GM12878 (cell line): Measurements from ENCODE around the gene RO60. TPM values are rescaled to one million over a fixed set of nuclear protein-coding genes. Genes with fewer than 3 reads are reported as not detected.

Experiments used
- ATAC-seq: fragments of 200-7000 bp; cut with Tn5 transposase; 3 replicates; pipeline ENCODE4 v1.9.1; 2020; ENCODE audit warnings: mild to moderate bottlenecking, moderate library complexity
- Bru-seq: library from RNA; stranded (reverse); fragments of 400-500 nt; gene quantifications from one replicate; lab custom pipeline; 2021; lab: Mats Ljungman, UMichigan
- BruChase-seq, 2 experiments: library from RNA; stranded (reverse); fragments of 400-500 nt; gene quantifications; one replicate each; lab custom pipeline; 2021; lab: Mats Ljungman, UMichigan
- BruUV-seq: library from RNA; stranded (reverse); fragments of 400-500 nt; replicated peaks from 2 replicates; lab custom pipeline; 2021; lab: Mats Ljungman, UMichigan
- CTCF ChIA-PET: fragments of 300-600 bp; sonication (Branson Sonifier 250); formaldehyde crosslinking; extraction: SDS; loops from one replicate; lab custom pipeline; 2021; ENCODE audit warnings: inconsistent platforms; lab: Yijun Ruan, JAX
- POLR2A ChIA-PET: fragments of 350-600 bp; formaldehyde crosslinking; extraction: SDS; loops from one replicate; lab custom pipeline; 2021; ENCODE audit warnings: inconsistent platforms; lab: Charles Lee
- RAD21 ChIA-PET: fragments of 300-600 bp; sonication (Branson Sonifier 250); formaldehyde crosslinking; loops from one replicate; lab custom pipeline; 2023; ENCODE audit warnings: antibody characterized with exemption; ENCODE audit not compliant: unreplicated experiment; lab: Charles Lee
- SMC1A ChIA-PET: fragments of 300-600 bp; sonication (Branson Sonifier 250); formaldehyde crosslinking; loops from one replicate; lab custom pipeline; 2023; ENCODE audit not compliant: unreplicated experiment, uncharacterized antibody; lab: Charles Lee
- DNase-seq: peaks from one replicate; pipeline ENCODE4 v3.0.0-alpha.2; 2011; ENCODE audit warnings: low read depth, low spot score
- FAIRE-seq: peaks from 3 replicates; lab custom pipeline; 2011; peaks lifted over from hg19 to GRCh38; lab: Jason Lieb, UNC
- H2AFZ ChIP-seq: 2 replicates; pipeline ENCODE4 v1.6.0; 2011; ENCODE audit warnings: low read depth, low read length, control low read depth; ENCODE audit not compliant: control insufficient read depth
- H3K27ac ChIP-seq: 2 replicates; pipeline ENCODE4 v1.5.1; 2011; ENCODE audit warnings: control low read depth; ENCODE audit not compliant: control insufficient read depth, insufficient read depth
- H3K27me3 ChIP-seq, 2 experiments: replicated peaks in 1 of 2; 2 replicates each; pipeline versions ENCODE4 v1.6.0 to v1.6.1; 2011; ENCODE audit warnings: low read length in 1 of 2; ENCODE audit not compliant: control insufficient read depth in 2 of 2, insufficient read depth in 2 of 2
- H3K36me3 ChIP-seq, 2 experiments: 2 replicates each; pipeline ENCODE4 v1.5.1; 2011; ENCODE audit warnings: low read length in 1 of 2; ENCODE audit not compliant: control insufficient read depth in 2 of 2, insufficient read depth in 2 of 2
- H3K4me1 ChIP-seq: 2 replicates; pipeline ENCODE4 v1.6.1; 2011; ENCODE audit warnings: mild to moderate bottlenecking, low read length, moderate library complexity, mixed read lengths; ENCODE audit not compliant: control insufficient read depth, insufficient read depth
- H3K4me2 ChIP-seq: 2 replicates; pipeline ENCODE4 v1.6.0; 2011; ENCODE audit warnings: control low read depth; ENCODE audit not compliant: control insufficient read depth, insufficient read depth
- H3K4me3 ChIP-seq: fragments of 200-600 bp; sonication (generic); 2 replicates; pipeline ENCODE4 v1.5.1; 2016
- H3K79me2 ChIP-seq: 2 replicates; pipeline ENCODE4 v1.6.0; 2011; ENCODE audit warnings: low read length; ENCODE audit not compliant: control insufficient read depth, insufficient read depth
- H3K9ac ChIP-seq: 2 replicates; pipeline ENCODE4 v1.8.0; 2011; ENCODE audit warnings: low read length, control low read depth, mixed read lengths; ENCODE audit not compliant: control insufficient read depth, insufficient read depth
- H3K9me3 ChIP-seq: replicated peaks from 3 replicates; pipeline ENCODE4 v1.5.1; 2011; ENCODE audit warnings: mild to moderate bottlenecking, low read length; ENCODE audit not compliant: control insufficient read depth, insufficient read depth
- H4K20me1 ChIP-seq: 2 replicates; pipeline ENCODE4 v1.6.0; 2011; ENCODE audit not compliant: control insufficient read depth, insufficient read depth
- ETV6 ChIP-seq, 2 experiments: fragments of 450-650 bp in 1 of 2; IDR thresholded peaks in 1 of 2; conservative IDR thresholded peaks in 1 of 2; 2 replicates each; pipeline ENCODE4 v1.6.1; 2014; ENCODE audit warnings: antibody characterized with exemption in 1 of 2, borderline replicate concordance in 1 of 2, low read depth in 1 of 2, mild to moderate bottlenecking in 1 of 2, moderate library complexity in 1 of 2
- HSF1 ChIP-seq: fragments of 150-350 bp; IDR thresholded peaks from 2 replicates; pipeline ENCODE4 v1.6.1; 2014; ENCODE audit warnings: mild to moderate bottlenecking, low read depth, low read length
- NR2C1 ChIP-seq: fragments of 450-650 bp; IDR thresholded peaks from 2 replicates; pipeline ENCODE4 v1.6.1; 2017; ENCODE audit warnings: antibody characterized with exemption, mild to moderate bottlenecking, moderate library complexity
- ZNF207 ChIP-seq: fragments of 450-650 bp; IDR thresholded peaks from 2 replicates; pipeline ENCODE4 v1.6.1; 2014; ENCODE audit warnings: antibody characterized with exemption, mild to moderate bottlenecking, borderline replicate concordance
- WGBS: methylation state at CpG from one replicate; pipeline ENCODE4 v1.1.6; 2016; ENCODE audit warnings: low lambda C conversion rate; ENCODE audit not compliant: insufficient replicate concordance, insufficient coverage; ENCODE audit errors: missing lambda C conversion rate; 5-methylcytosine and 5-hydroxymethylcytosine counted together
- in situ Hi-C: fragments of 300-500 bp; cut with MboI; formaldehyde crosslinking; loops from 9 replicates; pipeline ENCODE4 v1.14.3; 2018; ENCODE audit warnings: mixed read lengths
- intact Hi-C: fragments of 100-400 bp; cut with micrococcal nuclease; formaldehyde crosslinking; loops from one replicate; pipeline ENCODE4 v1.14.2; 2022; ENCODE audit not compliant: unreplicated experiment
- long read RNA-seq, 2 experiments: library from polyadenylated mRNA; unstranded; transcript quantifications; one replicate each; pipeline ENCODE4 v2.0.0, GENCODE V29; 2019 to 2020
- polyA minus RNA-seq, 3 experiments: library from RNA; depleted of rRNA, polyadenylated mRNA; stranded (reverse); fragments of >200 nt; gene quantifications; 2 replicates each; pipeline ENCODE4 v1.2.3, GENCODE V29; 2011
- polyA plus RNA-seq, 11 experiments: library from polyadenylated mRNA; depleted of rRNA in 4 of 11; unstranded in 6 of 11; stranded (reverse) in 5 of 11; fragments of >200 nt; fragmentation: Nextera tagmentation in 4 of 11; fragmentation: Illumina TruSeq in 1 of 11; extraction: Ambion mirVana in 4 of 11; extraction: Trizol in 1 of 11; gene quantifications; 1 replicate in 1 of 11; 2 replicates in 10 of 11; pipeline versions ENCODE4 v1.2.1 to v1.2.3, GENCODE V29; 2011 to 2016; ENCODE audit warnings: inconsistent platforms in 2 of 11, missing spikeins in 2 of 11, low read depth in 1 of 11
- total RNA-seq, 4 experiments: library from RNA; depleted of rRNA in 3 of 4; stranded (reverse); fragments of >200 nt in 3 of 4; fragmentation: Illumina TruSeq in 1 of 4; extraction: Trizol in 1 of 4; gene quantifications; 2 replicates each; pipeline versions ENCODE4 v1.2.1 to v1.2.3, GENCODE V29; 2013 to 2021
- TF ChIP-seq, protein P1 (sequence below): fragments of 450-650 bp; IDR thresholded peaks from 2 replicates; pipeline ENCODE4 v1.6.1; 2017; ENCODE audit warnings: mild to moderate bottlenecking, moderate library complexity

RO60 gene
- total RNA-seq (2013; cell fraction: nucleolus; rRNA removed), result 121 and 132 TPM in 2 replicates
- total RNA-seq (2014; rRNA removed), result 93.9 and 111 TPM in 2 replicates
- 88.1 and 94.9 TPM in 2 replicates for total RNA-seq (2014; rRNA removed; fragmentation: Illumina TruSeq; extraction: Trizol)
- 65.5 and 72.4 TPM in 2 replicates for total RNA-seq (2021)
- 7.8 TPM for polyA plus RNA-seq (2011; ENCODE audit: low read depth)
- polyA plus RNA-seq (2011; rRNA removed), result 34.7 and 46.1 TPM in 2 replicates
- 15.3 and 21.1 TPM in 2 replicates for polyA plus RNA-seq (2011; cell fraction: cytosol; rRNA removed)
- polyA plus RNA-seq (2011; cell fraction: nucleus; rRNA removed), result 18.9 and 20.4 TPM in 2 replicates
- polyA plus RNA-seq (2012), result 17.1 and 26.4 TPM in 2 replicates
- polyA plus RNA-seq (2014; fragmentation: Illumina TruSeq; extraction: Trizol), result 21.7 and 26.4 TPM in 2 replicates
- polyA plus RNA-seq (2014; fragmentation: Nextera tagmentation; extraction: Ambion mirVana), result 100 to 1,000 TPM in 1 of 2 experiments, 10 to 100 TPM in 1; 25.4 to 103 TPM
- polyA plus RNA-seq (2014; rRNA removed), result 21.1 and 28.3 TPM in 2 replicates
- 100 to 1,000 TPM; 121 to 143 TPM for polyA plus RNA-seq (2016; fragmentation: Nextera tagmentation; extraction: Ambion mirVana)
- polyA minus RNA-seq (2011; rRNA and poly(A)+ RNA removed), result 128 and 140 TPM in 2 replicates
- polyA minus RNA-seq (2011; cell fraction: cytosol; rRNA and poly(A)+ RNA removed), result 50.5 and 57.3 TPM in 2 replicates
- 40.3 and 61.2 TPM in 2 replicates for polyA minus RNA-seq (2011; cell fraction: nucleus; rRNA and poly(A)+ RNA removed)
- Bru-seq, nascent RNA, result percentile 96 among the genes with signal in this experiment
- percentile 98 among the genes with signal in this experiment for BruChase-seq, experiment 1, labeled RNA remaining after a 6-hour chase
- BruChase-seq, experiment 2, labeled RNA remaining after a 2-hour chase, result percentile 98 among the genes with signal in this experiment
- long read RNA-seq, experiment 1, full-length matches to known transcripts, result 56 of 80 reads
- long read RNA-seq, experiment 1, partial matches to known transcripts, result 2 of 80 reads
- long read RNA-seq, experiment 1, other reads (novel, unspliced or antisense), result 22 of 80 reads
- long read RNA-seq, experiment 2, full-length matches to known transcripts, result 435 of 563 reads
- long read RNA-seq, experiment 2, partial matches to known transcripts, result 46 of 563 reads
- long read RNA-seq, experiment 2, other reads (novel, unspliced or antisense), result 82 of 563 reads

DNA sequence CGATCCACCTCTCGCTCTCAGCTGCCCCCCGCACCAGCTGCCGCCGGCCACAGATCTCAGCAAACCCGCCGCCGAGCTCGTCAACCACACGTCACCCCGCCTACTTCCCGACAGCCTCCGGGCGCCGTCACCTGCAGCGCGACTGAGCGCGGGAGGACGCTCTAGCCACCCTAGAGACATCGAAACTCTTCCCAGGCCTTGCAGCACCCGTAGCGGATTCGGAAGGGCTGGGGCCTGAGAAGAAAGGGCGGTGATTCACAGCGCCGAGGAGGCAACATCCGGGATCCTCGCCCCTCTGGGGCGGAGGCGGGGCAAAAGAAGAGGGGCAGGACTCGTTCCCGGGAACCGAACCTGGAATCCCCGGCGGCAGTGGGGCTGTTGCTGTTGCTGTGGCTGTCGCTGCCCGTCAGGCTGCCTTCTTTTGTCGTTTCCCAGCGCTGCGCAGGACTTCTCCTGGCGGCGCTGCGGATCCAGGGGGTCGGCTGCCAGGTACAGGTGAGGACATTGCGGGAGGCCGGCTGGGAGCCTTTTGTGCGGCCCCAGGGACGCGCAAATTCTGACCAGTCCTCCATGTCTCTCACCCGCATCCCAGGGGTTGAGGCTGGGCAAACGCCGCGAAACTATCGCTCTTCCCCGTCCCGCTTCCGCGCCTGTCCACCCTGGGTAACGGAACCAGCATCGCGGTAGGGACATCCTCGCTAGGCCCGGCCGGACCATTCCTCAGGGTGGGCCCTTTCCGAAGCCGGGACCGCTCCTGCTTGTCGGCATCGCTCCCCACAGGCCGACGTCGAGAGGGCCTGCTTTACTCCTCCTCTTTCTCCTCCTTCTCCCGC is at the start of gene RO60, which contains the start of gene UCHL5:
TSS of gene RO60 (plus strand) at position 331 of the 833 bp plus-strand sequence. CDS start 9,443 bp downstream, outside the sequence.
TSS of gene UCHL5 (minus strand) at position 79 of the 833 bp plus-strand sequence. CDS start 100 bp downstream, outside the sequence.
- under 1% methylated on average over 73 of the region's 74 CpGs for WGBS
- CTCF ChIA-PET, result interaction anchor here (0.6 to 2.7 kb wide), 16 partner anchors 8 to 582 kb away, joined by 3 to 18 read pairs (median 4); partner anchors contain the start of gene GLRX2
- peak; percentile 96 for FAIRE-seq
- TF ChIP-seq HSF1 (no peak), NR2C1 (no peak; the same call in 1 of the 2 replicates), ETV6 (conservative IDR thresholded peaks at IDR 0.05 in 1 of 2, IDR thresholded peaks at IDR 0.05 in 1 of 2; ENCODE audit: borderline replicate concordance in 1 of 2, low read depth in 1 of 2) (peak in 1 of 2 experiments; percentile 26; a peak in 1 of 4 replicates), ZNF207 (no peak; the same call in 1 of the 2 replicates)
- TF ChIP-seq, protein P1, sequence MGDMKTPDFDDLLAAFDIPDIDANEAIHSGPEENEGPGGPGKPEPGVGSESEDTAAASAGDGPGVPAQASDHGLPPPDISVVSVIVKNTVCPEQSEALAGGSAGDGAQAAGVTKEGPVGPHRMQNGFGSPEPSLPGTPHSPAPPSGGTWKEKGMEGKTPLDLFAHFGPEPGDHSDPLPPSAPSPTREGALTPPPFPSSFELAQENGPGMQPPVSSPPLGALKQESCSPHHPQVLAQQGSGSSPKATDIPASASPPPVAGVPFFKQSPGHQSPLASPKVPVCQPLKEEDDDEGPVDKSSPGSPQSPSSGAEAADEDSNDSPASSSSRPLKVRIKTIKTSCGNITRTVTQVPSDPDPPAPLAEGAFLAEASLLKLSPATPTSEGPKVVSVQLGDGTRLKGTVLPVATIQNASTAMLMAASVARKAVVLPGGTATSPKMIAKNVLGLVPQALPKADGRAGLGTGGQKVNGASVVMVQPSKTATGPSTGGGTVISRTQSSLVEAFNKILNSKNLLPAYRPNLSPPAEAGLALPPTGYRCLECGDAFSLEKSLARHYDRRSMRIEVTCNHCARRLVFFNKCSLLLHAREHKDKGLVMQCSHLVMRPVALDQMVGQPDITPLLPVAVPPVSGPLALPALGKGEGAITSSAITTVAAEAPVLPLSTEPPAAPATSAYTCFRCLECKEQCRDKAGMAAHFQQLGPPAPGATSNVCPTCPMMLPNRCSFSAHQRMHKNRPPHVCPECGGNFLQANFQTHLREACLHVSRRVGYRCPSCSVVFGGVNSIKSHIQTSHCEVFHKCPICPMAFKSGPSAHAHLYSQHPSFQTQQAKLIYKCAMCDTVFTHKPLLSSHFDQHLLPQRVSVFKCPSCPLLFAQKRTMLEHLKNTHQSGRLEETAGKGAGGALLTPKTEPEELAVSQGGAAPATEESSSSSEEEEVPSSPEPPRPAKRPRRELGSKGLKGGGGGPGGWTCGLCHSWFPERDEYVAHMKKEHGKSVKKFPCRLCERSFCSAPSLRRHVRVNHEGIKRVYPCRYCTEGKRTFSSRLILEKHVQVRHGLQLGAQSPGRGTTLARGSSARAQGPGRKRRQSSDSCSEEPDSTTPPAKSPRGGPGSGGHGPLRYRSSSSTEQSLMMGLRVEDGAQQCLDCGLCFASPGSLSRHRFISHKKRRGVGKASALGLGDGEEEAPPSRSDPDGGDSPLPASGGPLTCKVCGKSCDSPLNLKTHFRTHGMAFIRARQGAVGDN, result peak; percentile 92

More for the DNA sequence above, at the start of gene RO60, which contains the start of gene UCHL5:
- Histone ChIP-seq H3K27me3 (no peaks in the 10 kb centered on the region), H2AFZ (peak within 1 kb of the TSS; percentile 85), H3K79me2 (peaks cover 98% of the 10 kb centered on the region), H3K27ac (peak within 1 kb of the TSS; percentile 95), H3K4me2 (peak within 1 kb of the TSS; percentile 96), H3K4me3 (peak within 1 kb of the TSS; percentile 80), H4K20me1 (no peaks in the 10 kb centered on the region), H3K36me3 (peaks cover 0 to 5% of the 10 kb centered on the region in 2 experiments; a peak in 2 of 4 replicates), H3K9me3 (no peaks in the 10 kb centered on the region; the same call in 1 of the 3 replicates), H3K4me1 (peaks cover 27% of the 10 kb centered on the region), H3K9ac (peak within 1 kb of the TSS; percentile 98)
- RAD21 ChIA-PET, result interaction anchor here (0.6 to 2.2 kb wide), 17 partner anchors 11 to 585 kb away, joined by 3 to 17 read pairs (median 6); partner anchors contain the start of gene CDC73
- POLR2A ChIA-PET, result interaction anchor here (0.9 to 3.9 kb wide), 9 partner anchors 8 to 511 kb away, joined by 3 to 19 read pairs (median 5); partner anchors contain the start of genes CDC73 and GLRX2
- intact Hi-C loops, result loop anchor here (2.0 to 10.0 kb wide), 3 partner anchors 48 to 505 kb away; partner anchors contain the start of genes CDC73 and GLRX2
- peak; percentile 93 for DNase-seq
- BruUV-seq, result TSS peak; percentile 56
- SMC1A ChIA-PET, result interaction anchor here (1.3 to 3.5 kb wide), 11 partner anchors 11 to 452 kb away, joined by 3 to 13 read pairs (median 8); no protein-coding TSS in a partner anchor
- in situ Hi-C loops, result no loop called here
- ATAC-seq, result peak; percentile 89
